Suppressor macrophage (primary cell): ENCODE data around the gene FBXO34.
"Not testable (repeated sequence)": the region's sequence is repeated elsewhere in the genome, so short reads cannot be mapped to it uniquely, and the experiment has no call there.

Experiments
- DNase-seq, 4 experiments: peaks; one replicate each; pipeline ENCODE4 v3.0.0-alpha.2; 2020 to 2022

Gene FBXO34

GRCh38 chr14:55348766-55349453 is 77.7 kb downstream of the FBXO34 start:
- DNase-seq: no peak

GRCh38 chr14:55349565-55349964 is 78.3 kb downstream of the FBXO34 start:
- DNase-seq: no peak

GRCh38 chr14:55350461-55350860 is 79.2 kb downstream of the FBXO34 start:
- no peak for DNase-seq

- no peak for DNase-seq
These were observed 79.9 kb downstream of the FBXO34 start for GRCh38 chr14:55351111-55351510.

GRCh38 chr14:55352201-55352600 is 81.0 kb downstream of the FBXO34 start:
- DNase-seq: no peak

GRCh38 chr14:55353686-55354467 is 82.7 kb downstream of the FBXO34 start:
- DNase-seq: no peak

GRCh38 chr14:55354500-55354899 is 83.3 kb downstream of the FBXO34 start:
- peak; percentile 27 to 63 (median 54) for DNase-seq

GRCh38 chr14:55355922-55356321 is 84.7 kb downstream of the FBXO34 start:
- DNase-seq: no peak

GRCh38 chr14:55356913-55357312 is 85.7 kb downstream of the FBXO34 start:
- peak in 3 of 4 experiments; percentile 11 to 45 (median 33) for DNase-seq

- no peak for DNase-seq
These were observed 88.1 kb downstream of the FBXO34 start for GRCh38 chr14:55359307-55359706.

GRCh38 chr14:55361190-55361589 is 90.0 kb downstream of the FBXO34 start:
- DNase-seq: no peak

GRCh38 chr14:55366271-55366670 is 95.0 kb downstream of the FBXO34 start:
- DNase-seq: no peak

GRCh38 chr14:55370883-55371455 is 99.7 kb downstream of the FBXO34 start:
- no peak for DNase-seq

- DNase-seq: no peak
These were observed 101.2 kb downstream of the FBXO34 start for GRCh38 chr14:55372423-55372822.

GRCh38 chr14:55372825-55373224 is 101.6 kb downstream of the FBXO34 start:
- no peak for DNase-seq

- no peak for DNase-seq
These were observed 102.8 kb downstream of the FBXO34 start for GRCh38 chr14:55373784-55374705.

GRCh38 chr14:55374771-55375170 is 103.5 kb downstream of the FBXO34 start:
- no peak for DNase-seq

- no peak for DNase-seq
These were observed 106.0 kb downstream of the FBXO34 start for GRCh38 chr14:55377236-55377635.

GRCh38 chr14:55381040-55381439 is 109.8 kb downstream of the FBXO34 start:
- no peak for DNase-seq

- no peak for DNase-seq
These were observed 110.3 kb downstream of the FBXO34 start for GRCh38 chr14:55381561-55381960.

- no peak for DNase-seq
These were observed 111.3 kb downstream of the FBXO34 start for GRCh38 chr14:55382483-55382882.

- not testable (repeated sequence) for DNase-seq
These were observed 111.8 kb downstream of the FBXO34 start for GRCh38 chr14:55383056-55383466.
